ENCODE results near the gene MT1B.
"Not testable (repeated sequence)": the region's sequence is repeated elsewhere in the genome, so short reads cannot be mapped to it uniquely, and the experiment has no call there.

DNA sequence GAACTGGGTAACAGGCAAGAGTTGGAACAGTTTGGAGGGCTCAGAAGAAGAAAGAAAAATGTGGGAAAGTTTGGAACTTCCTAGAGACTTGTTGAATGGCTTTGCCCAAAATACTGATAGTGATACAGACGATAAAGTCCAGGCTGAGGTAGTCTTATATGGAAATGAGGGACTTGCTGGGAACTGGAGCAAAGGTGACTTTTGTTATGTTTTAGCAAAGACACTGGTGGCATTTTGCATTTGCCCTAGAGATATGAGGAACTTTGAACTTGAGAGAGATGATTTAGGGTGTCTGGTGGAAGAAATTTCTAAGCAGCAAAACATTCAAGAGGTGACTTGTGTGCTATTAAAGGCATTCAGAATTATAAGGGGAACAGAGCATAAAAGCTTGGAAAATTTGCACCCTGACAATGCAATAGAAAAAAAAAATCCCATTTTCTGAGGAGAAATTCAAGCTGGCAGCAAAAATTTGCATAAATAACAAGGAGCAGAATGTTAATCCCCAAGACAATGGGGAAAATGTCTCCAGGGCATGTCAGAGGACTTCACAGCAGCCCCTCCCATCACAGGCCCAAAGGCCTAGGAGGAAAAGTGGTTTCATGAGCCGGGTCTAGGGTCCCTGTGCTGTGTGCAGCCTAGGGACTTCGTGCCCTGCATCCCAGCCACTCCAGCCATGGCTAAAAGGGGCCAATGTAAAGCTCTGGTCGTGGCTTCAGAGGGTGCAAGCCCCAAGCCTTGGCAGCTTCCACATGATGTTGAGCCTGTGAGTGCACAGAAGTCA lies 29.8 kb upstream of the MT1B start:
- TF ChIP-seq ZNF224 (CRISPR knock-in tag; IDR thresholded peaks at IDR 0.05), result not testable (repeated sequence)
- TF ChIP-seq, protein P1, sequence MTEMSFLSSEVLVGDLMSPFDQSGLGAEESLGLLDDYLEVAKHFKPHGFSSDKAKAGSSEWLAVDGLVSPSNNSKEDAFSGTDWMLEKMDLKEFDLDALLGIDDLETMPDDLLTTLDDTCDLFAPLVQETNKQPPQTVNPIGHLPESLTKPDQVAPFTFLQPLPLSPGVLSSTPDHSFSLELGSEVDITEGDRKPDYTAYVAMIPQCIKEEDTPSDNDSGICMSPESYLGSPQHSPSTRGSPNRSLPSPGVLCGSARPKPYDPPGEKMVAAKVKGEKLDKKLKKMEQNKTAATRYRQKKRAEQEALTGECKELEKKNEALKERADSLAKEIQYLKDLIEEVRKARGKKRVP (CRISPR knock-in tag; IDR thresholded peaks at IDR 0.05), result not testable (repeated sequence)
- TF ChIP-seq, protein P2, sequence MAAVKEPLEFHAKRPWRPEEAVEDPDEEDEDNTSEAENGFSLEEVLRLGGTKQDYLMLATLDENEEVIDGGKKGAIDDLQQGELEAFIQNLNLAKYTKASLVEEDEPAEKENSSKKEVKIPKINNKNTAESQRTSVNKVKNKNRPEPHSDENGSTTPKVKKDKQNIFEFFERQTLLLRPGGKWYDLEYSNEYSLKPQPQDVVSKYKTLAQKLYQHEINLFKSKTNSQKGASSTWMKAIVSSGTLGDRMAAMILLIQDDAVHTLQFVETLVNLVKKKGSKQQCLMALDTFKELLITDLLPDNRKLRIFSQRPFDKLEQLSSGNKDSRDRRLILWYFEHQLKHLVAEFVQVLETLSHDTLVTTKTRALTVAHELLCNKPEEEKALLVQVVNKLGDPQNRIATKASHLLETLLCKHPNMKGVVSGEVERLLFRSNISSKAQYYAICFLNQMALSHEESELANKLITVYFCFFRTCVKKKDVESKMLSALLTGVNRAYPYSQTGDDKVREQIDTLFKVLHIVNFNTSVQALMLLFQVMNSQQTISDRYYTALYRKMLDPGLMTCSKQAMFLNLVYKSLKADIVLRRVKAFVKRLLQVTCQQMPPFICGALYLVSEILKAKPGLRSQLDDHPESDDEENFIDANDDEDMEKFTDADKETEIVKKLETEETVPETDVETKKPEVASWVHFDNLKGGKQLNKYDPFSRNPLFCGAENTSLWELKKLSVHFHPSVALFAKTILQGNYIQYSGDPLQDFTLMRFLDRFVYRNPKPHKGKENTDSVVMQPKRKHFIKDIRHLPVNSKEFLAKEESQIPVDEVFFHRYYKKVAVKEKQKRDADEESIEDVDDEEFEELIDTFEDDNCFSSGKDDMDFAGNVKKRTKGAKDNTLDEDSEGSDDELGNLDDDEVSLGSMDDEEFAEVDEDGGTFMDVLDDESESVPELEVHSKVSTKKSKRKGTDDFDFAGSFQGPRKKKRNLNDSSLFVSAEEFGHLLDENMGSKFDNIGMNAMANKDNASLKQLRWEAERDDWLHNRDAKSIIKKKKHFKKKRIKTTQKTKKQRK (IDR thresholded peaks at IDR 0.05; ENCODE audit: low read length), result not testable (repeated sequence)
- TF ChIP-seq, protein P3, sequence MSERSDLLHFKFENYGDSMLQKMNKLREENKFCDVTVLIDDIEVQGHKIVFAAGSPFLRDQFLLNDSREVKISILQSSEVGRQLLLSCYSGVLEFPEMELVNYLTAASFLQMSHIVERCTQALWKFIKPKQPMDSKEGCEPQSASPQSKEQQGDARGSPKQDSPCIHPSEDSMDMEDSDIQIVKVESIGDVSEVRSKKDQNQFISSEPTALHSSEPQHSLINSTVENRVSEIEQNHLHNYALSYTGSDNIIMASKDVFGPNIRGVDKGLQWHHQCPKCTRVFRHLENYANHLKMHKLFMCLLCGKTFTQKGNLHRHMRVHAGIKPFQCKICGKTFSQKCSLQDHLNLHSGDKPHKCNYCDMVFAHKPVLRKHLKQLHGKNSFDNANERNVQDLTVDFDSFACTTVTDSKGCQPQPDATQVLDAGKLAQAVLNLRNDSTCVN (CRISPR knock-in tag; IDR thresholded peaks at IDR 0.05; ENCODE audit: borderline replicate concordance), result not testable (repeated sequence)
- TF ChIP-seq, protein P4, sequence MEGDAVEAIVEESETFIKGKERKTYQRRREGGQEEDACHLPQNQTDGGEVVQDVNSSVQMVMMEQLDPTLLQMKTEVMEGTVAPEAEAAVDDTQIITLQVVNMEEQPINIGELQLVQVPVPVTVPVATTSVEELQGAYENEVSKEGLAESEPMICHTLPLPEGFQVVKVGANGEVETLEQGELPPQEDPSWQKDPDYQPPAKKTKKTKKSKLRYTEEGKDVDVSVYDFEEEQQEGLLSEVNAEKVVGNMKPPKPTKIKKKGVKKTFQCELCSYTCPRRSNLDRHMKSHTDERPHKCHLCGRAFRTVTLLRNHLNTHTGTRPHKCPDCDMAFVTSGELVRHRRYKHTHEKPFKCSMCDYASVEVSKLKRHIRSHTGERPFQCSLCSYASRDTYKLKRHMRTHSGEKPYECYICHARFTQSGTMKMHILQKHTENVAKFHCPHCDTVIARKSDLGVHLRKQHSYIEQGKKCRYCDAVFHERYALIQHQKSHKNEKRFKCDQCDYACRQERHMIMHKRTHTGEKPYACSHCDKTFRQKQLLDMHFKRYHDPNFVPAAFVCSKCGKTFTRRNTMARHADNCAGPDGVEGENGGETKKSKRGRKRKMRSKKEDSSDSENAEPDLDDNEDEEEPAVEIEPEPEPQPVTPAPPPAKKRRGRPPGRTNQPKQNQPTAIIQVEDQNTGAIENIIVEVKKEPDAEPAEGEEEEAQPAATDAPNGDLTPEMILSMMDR (CRISPR knock-in tag; IDR thresholded peaks at IDR 0.05), result not testable (repeated sequence)
